OCI-LY3 (cell line): Measurements from ENCODE around the gene NOTUM.

Experiments used
- EZH2phosphoT487 ChIP-seq: fragments of 200-600 bp; shearing (Covaris generic); IDR thresholded peaks from 2 replicates; pipeline ENCODE4 v1.6.1; 2018; ENCODE audit warnings: antibody characterized with exemption, mixed run types, low read depth
- TF ChIP-seq, protein P1 (sequence below): fragments of 200-600, 300-600 bp; sonication (generic); IDR thresholded peaks from 2 replicates; pipeline ENCODE4 v1.5.1; 2014; ENCODE audit warnings: antibody characterized with exemption, low read length, low read depth

GRCh38 chr17:81929253-81930141 is 31.5 kb downstream of the NOTUM start:
- TF ChIP-seq, protein P1, sequence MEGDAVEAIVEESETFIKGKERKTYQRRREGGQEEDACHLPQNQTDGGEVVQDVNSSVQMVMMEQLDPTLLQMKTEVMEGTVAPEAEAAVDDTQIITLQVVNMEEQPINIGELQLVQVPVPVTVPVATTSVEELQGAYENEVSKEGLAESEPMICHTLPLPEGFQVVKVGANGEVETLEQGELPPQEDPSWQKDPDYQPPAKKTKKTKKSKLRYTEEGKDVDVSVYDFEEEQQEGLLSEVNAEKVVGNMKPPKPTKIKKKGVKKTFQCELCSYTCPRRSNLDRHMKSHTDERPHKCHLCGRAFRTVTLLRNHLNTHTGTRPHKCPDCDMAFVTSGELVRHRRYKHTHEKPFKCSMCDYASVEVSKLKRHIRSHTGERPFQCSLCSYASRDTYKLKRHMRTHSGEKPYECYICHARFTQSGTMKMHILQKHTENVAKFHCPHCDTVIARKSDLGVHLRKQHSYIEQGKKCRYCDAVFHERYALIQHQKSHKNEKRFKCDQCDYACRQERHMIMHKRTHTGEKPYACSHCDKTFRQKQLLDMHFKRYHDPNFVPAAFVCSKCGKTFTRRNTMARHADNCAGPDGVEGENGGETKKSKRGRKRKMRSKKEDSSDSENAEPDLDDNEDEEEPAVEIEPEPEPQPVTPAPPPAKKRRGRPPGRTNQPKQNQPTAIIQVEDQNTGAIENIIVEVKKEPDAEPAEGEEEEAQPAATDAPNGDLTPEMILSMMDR, result no peak
- TF ChIP-seq EZH2phosphoT487, result no peak
